ENCODE data around the gene TGM2.

Gene TGM2

DNA sequence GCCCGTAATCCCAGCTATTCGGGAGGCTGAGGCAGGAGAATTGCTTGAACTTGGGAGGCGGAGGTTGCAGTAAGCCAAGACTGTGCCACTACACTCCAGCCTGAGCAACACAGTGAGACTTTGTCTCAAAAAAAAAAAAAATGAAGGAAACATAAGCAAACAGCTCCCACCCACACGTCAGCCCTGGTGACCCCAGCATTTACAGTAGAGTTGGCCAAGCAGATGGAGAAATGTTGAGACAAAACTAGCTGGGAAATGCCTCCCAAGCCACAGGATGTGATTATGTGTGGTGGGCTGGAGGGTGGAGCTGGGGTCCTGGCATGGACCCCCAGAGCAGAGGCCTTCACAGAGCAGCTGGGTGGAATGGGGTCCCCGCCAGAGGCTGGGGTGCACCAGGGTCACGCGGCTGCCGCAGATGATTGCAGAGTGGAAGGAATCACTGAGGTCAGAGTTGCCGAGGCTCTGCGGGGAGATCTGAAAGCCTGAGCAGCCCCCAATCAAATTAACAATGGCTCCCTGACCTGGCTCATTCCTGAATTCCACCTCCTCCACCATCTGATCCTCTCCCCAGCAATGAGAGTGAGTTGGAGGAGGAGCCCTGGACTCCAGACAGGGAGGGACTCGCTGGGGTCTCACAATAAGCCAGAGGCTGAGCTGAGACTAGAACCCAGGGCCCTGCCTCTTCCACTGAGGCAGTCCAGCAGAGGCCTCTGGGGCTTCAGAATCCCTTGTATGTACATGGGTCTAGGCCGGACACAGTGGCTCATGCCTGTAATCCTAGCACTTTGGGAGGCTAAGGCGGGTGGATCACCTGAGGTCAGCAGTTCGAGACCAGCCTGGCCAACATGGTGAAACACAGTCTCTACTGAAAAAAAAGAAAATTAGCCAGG lies 34.7 kb upstream of the TGM2 start:
- no peak for DNase-seq (ENCODE audit: low spot score)

DNA sequence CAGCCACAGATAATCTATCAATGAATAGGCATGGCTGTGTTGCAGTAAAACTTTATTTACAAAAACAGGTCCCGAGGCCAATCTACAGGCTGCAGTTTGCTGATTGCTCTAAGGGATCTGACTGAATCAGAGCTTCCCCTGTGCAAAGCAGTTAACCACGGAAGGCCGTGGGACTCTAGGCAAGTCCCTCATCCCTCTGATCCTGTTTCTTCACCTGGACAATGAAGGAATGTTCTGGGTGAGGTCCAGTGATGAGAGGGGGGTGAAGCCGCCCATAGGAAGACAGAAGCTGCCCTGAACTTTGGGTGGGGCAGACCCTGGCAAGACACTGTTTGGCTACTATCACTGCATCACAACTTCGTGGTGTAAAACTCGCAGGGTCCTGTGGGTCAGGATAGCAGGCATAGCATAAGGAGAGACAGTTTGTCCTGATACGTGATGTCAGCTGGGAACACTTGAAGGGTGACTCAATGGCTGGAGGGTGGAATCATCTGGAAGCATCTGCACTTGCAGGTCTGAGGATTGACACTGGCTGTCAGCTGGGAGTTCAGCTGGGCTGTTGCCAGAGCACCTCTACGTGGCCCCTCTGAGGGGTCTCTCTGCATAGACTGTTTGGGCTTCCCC lies 33.3 kb upstream of the TGM2 start:
- no peak for DNase-seq (ENCODE audit: low spot score)

DNA sequence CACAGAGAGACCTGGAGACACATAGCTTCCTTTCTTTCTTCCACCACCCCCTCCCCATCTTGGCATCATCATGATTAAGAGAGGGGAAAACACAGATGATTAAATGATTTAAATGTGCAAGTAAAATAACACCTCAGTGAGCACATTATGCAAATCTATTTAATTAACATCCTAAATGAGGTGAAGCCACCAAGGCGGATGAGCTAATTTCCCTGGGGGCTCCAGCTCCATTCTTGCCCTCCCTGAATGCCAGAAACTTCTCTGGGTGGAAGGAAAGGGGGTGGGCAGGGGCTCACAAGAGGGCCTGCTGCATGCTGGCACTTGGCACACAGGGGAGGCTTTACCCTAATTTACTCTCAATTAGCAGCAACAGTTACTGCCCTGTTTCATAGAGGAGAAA lies 32.5 kb upstream of the TGM2 start:
- no peak for DNase-seq (ENCODE audit: low spot score)

DNA sequence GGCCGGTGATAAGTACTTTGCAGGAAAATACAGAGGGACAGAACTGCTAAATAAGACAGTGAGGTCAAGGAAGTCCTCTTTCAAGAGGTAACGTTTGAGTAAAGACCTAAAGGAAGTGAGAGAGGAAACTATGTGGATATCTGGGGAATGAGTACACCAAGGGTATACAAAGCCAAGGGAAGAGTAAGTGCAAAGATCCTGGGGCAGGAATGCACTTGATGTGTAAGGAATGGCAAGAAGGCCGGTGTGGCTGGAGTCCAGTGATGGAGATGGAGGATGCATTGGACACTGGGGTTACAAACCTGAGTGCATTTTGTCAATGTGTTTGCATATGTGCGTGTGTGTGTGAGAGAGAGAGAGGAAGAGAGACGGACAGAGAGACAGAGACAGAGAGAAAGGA lies 32.1 kb upstream of the TGM2 start:
- DNase-seq (ENCODE audit: low spot score), result no peak

DNA sequence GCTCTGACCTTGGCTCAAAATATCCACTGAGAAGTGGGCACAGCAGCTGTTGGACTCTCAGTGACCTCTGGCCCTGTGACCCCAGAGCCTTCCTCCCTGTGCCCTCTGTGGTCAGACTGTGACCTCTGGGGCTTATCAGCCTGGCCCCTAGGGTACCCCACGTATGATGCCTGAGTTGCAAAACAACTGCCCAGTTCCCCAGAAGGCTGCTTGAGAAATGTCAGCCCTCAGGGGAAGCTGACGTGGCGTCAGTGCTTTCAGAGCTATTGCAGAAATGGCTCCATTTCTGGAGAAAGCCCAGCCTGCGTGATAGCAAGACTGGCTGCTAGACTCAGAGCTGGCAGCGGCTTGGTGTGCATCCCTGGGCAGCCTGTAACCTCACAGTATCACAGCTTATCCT lies 31.5 kb upstream of the TGM2 start:
- DNase-seq (ENCODE audit: low spot score), result no peak

DNA sequence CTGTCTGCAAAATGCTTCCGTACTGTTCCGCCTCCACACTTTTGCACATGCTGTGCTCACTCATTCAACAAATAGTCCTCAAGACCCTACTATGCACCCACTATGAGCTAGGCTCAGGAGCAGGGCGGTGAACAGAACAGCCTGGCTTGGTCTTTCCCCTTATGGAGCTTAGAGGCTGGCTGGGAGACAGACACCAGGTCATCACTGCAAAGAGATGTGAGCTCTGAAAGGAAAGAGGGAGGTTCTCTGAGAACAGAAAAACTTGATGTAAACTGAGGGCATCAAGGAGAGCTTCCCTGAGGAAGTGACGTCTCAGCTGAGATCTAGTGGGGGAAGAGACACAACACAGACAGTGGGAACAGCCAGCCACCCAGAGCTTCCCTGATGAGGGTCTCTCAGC lies 31.0 kb upstream of the TGM2 start:
- no peak for DNase-seq (ENCODE audit: low spot score)

DNA sequence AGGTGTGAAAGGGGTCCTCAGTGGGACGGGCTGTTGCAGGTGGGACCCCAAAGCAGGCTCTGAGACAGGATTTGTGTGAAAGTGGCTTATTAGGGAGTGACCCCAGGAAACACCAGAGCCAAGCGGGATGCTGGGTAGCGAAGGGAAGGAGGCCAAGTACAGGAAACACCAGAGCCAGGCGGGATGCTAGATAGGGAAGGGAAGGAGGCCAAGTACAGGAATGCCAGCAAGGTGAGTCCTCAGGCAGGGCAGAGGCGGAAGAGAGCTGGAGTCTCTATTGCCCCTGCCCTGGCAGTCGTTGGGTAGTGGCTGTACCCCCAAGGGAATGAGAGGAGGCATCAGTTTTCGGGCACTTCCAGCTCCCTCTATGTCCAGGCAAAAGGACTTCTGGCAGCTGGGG lies 30.5 kb upstream of the TGM2 start:
- DNase-seq (ENCODE audit: low spot score), result no peak

DNA sequence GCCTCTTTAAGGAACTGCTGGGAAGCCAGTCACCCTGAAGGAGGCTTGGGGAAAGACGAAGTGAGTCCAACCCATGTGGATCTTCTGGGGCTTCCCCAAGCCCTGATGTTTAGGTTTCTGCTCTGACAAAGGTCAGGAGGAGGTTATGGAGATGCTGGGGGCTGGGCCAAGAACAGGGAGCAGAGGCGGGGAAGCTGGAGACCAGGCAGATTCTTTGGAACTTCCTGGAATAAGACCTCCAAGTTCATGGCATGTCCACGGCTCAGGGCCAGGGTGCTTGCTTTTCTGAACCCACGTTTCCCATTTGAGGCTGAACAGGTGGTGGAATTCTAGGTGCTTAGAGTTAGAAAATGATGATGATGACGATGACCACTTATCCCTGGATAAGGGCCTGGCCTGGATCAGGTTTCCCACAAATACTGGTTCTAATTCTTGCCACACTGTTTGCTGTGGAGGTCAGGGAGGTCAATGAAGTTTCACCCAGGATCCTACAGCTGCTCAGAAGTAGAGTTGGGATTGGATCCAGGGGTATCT lies 30.0 kb upstream of the TGM2 start:
- no peak for DNase-seq (ENCODE audit: low spot score)

DNA sequence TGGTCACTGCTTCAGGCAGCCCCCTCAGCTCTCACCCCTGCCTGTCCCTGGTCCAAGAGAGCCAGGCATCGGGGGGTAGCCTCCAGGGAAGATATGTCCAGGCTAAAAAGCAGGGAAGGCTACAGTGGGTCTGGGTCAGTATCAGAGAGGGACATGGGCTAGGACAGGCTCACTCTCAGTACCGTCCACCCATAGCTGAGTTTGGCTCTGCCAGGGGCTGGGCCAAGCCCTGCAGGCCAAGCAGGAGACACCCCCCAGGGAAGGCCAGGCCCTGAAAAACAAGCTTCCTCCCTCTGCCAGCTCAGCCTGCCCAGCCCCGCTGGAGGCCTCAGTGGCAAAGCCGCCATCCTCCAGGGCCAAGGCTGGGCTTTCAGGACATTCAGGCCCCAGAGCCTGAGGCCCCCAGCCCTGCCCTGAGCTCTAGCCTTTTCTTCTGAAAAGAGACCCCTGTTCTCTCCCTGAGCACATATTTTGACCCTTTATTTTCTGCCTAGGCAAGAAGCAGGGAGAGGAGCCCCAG lies 28.6 kb upstream of the TGM2 start:
- DNase-seq (ENCODE audit: low spot score), result no peak

DNA sequence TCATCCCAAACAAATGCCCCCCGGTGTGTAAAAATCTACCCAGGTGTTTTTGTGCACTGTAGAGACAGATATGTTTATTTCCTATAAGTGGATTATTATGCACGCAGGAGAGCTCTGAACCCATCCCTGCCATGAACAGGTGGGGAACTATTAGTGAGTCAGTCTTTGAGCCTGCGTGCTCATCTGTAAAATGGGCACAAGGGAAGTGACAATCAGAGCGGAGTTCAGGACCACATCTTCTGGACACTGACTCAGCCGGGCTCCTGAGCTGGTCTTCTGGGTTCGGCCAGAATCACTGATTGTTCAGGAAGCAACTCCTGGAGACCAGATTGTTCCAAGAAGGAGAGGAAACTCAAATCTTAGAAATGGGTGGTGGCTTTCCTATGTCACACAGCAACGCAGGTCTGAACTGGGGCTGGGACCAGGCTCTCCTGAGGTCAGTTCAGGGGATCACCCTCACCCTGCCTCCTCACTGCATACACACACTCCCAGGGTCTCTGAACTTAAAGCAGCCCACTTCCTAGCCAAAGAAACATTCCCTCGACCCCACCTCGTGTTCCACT lies 27.3 kb upstream of the TGM2 start:
- no peak for DNase-seq (ENCODE audit: low spot score)

DNA sequence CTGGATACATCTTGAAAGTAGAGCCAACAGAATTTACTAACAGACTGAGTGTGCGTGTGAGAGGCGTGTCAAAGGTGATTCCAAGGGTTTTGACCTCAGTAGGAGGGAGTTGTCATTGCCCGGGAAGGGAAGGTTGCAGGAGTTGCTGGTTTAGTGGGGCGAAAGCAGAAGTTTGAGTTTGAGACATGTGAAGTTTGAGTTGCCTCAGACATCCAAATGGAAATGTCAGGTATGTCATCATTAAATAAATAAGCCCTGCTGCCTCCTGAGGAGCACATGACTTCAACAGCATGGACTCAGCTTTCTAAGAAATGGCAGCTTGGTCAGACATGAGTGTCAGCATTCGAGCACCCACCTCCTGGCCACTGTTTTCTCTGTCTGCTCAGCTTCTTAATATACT lies 26.6 kb upstream of the TGM2 start:
- no peak for DNase-seq (ENCODE audit: low spot score)

DNA sequence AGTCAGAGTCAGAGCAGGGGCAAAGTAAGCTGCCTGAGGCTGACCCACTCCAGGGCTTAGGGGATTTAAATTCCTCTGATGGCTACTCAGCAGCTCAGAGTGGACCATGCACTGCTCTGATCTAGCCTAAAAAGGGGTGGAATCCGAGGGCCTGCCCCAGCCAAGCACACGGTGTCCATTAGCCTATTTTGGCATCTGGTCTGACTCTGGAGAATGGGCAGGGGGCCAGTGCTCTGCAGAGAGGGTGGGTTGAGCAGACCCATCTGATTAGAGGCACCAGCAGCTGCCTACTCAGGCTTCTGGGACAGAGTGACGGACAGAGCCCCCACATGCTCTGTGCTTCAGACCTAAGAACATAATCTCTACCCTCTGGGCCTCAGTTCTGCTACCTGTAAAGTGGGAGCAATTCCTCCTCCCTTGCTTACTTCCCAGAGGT lies 25.9 kb upstream of the TGM2 start:
- no peak for DNase-seq (ENCODE audit: low spot score)

DNA sequence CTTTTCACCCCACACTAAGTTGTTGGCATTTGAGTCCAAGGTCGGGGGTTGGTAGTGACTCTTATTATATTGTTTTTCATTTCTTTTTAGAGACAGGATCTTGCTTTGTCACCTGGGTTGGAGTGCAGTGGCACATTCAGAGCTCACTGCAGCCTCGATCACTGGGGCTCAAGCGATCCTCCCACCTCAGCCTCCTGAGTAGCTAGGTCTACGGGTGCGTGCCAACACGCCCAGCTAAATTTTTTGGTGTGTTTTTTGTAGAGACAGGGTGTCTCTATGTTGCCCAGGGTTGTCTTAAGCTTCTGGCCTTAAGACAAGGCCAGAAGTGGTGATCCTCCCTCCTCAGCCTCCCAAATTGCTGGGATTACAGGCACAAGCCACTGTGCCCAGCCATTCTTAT lies 25.1 kb upstream of the TGM2 start:
- DNase-seq (ENCODE audit: low spot score), result no peak

DNA sequence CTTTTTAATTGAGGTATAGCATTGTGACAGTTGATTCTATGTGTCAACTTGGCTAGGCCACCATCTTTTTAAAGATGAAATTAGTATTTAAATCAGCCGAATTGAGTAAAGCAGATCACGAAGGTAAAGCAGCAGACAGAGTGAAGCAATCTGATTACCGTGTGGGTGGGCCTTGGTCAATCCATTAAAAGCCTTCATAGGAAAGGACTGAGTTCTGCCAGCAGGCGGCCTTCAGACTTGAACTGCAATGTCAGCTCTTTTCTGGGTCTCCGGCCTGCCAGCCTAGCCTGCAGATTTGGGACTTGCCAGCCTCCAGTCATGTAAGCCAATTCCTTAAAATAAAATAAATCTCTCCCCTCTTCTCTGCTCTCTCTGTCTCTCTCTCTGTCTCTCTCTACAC lies 22.4 kb upstream of the TGM2 start:
- no peak for DNase-seq (ENCODE audit: low spot score)

DNA sequence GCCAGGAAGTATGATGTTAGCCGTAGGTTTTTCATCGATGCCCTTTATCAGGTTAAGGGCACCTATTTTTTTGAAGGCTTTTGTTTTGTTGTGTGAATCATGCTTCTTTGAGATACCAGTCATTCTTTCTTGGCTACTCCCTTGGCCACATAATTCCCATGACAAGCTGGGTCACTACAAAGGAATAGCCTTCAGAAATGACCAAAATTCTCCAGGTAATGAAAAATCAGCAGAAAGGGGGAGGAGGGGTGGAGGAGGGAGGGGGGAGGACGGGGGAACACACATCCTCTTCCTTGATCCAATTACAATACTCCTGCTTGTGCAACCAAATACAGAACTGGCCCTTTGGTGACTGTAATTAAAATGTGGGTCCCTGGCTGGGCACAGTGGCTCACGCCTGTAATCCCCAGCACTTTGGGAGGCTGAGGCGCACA lies 21.7 kb upstream of the TGM2 start:
- no peak for DNase-seq (ENCODE audit: low spot score)

DNA sequence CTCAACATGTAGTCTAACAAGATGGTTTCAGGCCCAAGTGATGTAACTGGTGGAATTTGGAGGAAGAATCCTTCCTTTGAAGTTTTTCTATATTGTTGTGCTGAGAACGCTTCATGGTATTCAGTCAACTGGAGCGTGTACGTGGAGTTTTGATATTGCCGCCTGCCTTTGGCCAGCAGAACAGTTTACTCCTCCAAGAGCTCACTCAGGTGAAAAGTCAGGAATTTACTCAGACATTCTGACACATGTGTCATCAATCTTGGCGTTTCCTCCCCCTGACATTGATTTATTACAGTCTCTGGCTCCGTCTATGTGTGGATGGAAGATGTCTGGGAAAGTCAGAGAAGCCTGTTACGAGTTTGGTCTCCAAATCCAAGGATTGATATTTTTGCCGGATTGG lies 19.0 kb upstream of the TGM2 start:
- no peak for DNase-seq (ENCODE audit: low spot score)

DNA sequence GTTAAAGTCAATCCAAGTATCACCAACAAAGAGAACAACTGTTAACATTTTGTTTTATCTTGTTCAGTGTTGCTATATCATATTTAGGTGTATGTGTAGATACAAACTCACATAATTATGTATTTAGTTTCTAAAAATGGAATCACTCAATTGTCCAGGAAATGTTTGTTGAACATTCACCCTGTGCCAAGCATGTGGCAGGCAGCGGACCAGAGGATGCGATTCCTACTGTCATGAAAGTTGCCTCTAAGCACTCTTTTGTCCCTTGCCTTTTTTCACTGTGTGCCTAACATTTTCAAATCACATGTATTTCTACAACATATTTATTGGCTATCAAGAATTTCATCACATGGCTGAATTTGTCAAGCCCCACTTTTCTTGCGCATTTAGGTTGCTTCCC lies 16.9 kb upstream of the TGM2 start:
- DNase-seq (ENCODE audit: low spot score), result no peak

DNA sequence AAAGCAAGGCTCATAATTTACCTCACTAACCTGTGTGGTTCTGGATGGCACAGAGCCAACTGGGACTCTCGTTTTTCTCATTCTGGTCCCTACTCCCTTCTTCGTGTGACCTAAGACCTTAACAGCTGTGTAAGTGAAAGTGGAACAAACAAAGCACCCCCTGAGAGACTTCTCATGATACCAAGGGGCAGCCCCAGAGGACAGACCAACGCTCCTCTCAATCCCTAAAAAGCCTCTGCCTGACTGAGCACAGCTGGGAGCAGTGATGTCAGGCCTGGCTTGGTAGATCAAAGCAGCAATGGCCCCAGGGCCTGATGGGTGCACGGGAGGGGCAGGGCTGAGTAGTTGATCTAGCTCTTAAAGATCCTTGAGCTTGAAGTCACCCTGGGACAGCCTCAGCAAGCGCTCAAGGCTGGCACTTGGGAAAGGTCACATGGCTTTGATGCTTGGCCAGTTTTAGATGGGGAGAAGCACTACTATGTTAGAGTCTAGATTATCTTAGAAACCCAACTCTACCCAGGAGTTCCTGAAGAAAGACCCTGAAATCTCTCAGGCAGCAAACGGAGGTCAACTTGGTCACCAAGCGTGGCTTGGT lies 16.2 kb upstream of the TGM2 start:
- no peak for DNase-seq (ENCODE audit: low spot score)

DNA sequence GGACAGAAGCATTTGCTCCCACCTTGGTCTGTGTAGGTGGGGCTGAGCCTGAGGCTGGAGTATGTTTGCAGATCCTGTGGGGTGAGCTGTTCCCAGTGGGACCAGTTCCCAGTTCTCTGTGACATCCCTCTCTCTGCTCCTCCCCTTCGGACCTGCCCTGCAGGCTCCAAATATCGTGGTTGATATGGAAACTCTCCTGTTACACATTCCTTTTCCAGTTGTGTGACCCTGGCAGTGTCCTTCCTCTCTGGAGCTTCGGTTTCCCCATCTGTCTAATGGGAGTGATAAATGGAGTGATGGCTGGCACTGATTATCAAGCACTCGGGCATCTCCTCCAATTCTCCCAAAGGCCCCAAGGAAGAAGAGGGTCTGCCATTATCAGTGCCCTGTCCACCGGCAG lies 15.7 kb upstream of the TGM2 start:
- no peak for DNase-seq (ENCODE audit: low spot score)

DNA sequence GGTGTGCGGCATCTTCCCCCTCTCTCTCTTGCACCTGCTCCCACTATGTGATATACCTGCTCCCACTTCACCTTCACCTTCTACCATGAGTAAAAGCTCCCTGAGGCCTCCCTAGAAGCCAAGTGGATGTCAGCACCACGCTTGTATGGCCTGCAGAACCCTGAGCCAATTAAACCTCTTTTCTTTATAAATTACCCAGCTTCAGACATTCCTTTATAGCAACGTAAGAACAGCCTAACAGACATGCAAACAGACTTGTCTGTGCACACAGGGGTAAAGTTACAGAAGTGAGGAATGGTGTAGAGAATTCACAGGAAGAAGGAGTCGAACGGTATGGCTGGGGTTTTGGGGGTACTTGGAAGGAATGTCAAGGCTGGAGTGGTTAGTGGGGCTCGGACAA lies 14.8 kb upstream of the TGM2 start:
- no peak for DNase-seq (ENCODE audit: low spot score)

DNA sequence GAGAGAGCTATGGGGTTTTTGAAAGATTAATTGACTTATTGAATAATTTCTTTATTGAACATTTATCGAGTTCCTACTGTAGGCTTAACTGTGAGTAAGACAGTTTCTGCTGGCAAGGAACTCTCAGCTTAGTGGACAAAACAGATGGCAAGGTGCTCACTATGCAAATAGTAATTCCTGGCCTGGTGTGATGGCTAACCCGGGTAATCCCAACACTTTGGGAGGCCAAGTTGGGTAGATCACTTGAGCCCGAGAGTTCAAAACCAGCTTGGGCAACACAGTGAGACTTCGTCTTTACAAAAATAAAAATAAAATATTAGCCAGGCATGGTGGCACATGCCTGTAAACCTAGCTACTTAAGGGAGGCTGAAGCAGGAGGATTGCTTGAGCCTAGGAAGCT lies 13.5 kb upstream of the TGM2 start:
- no peak for DNase-seq (ENCODE audit: low spot score)

DNA sequence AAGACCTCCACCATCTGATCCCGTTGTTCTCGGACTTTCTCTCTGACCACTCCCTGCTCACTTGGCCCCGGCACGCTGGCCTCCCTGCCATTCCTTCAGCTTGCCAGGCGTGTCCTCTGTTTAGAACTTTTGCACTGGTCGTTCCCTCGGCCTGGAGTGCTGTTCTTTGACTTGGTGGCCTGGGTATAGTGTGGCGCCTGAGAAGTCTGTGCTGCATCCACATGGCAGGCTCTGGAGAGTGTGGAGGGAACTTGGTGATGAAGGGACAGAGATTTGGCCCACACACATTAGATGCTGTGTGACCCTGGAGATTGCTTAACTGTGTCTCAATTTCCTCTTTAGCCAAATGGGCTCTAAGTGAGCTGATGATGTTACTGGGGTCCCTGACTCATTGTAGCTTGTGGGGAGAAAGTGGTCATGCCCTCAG lies 13.0 kb upstream of the TGM2 start:
- DNase-seq (ENCODE audit: low spot score), result no peak

DNA sequence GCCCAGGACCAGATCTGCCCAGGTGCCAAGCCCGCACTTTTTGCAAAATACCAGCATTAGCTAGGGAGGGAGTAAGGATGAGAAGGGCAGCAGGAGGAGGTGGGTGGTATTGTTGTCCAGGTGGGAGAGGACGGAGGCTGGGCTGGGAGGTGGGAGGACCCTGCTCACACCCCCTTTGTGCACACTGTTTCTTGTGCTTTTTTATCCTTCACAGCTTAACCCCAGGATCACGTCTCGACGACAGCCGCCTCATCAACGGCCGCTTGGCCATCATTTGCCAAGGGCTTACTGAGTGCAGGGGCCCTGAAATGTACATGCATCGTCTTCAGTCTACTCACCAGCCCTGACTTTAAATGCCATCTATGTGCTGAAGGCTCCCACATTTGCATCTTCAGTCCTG lies 12.1 kb upstream of the TGM2 start:
- DNase-seq (ENCODE audit: low spot score), result no peak

Measured in globus pallidus (tissue), 1 donor.